Mucosa of rectum (tissue), 2 donors: Measurements from ENCODE around the gene RNF135.
"Not testable (repeated sequence)": the region's sequence is repeated elsewhere in the genome, so short reads cannot be mapped to it uniquely, and the experiment has no call there.

Experiments
- H3K27ac ChIP-seq, 2 donors: one replicate each; pipeline ENCODE4 v1.7.0; 2013; ENCODE audit warnings: inconsistent platforms in 2 of 2, low read depth in 2 of 2, low read length in 2 of 2
- H3K27me3 ChIP-seq, 2 donors: one replicate each; pipeline ENCODE4 v1.7.0; 2013; ENCODE audit warnings: low read length in 2 of 2; ENCODE audit not compliant: control insufficient read depth in 2 of 2, insufficient read depth in 2 of 2
- H3K36me3 ChIP-seq, 2 donors: one replicate each; pipeline ENCODE4 v1.7.0; 2013; ENCODE audit warnings: low read length in 2 of 2; ENCODE audit not compliant: control insufficient read depth in 2 of 2, insufficient read depth in 2 of 2
- H3K4me1 ChIP-seq, 2 donors: one replicate each; pipeline ENCODE4 v1.7.0; 2013; ENCODE audit warnings: low read length in 2 of 2, mild to moderate bottlenecking in 1 of 2; ENCODE audit not compliant: control insufficient read depth in 2 of 2, insufficient read depth in 2 of 2
- H3K4me3 ChIP-seq, 2 donors: one replicate each; pipeline ENCODE4 v1.7.0; 2013; ENCODE audit warnings: low read length in 2 of 2
- H3K9ac ChIP-seq, 2 donors: one replicate each; pipeline ENCODE4 v1.7.0; 2013; ENCODE audit warnings: low read length in 2 of 2, low read depth in 1 of 2, mild to moderate bottlenecking in 1 of 2
- H3K9me3 ChIP-seq, 2 donors: one replicate each; pipeline ENCODE4 v1.7.0; 2013; ENCODE audit warnings: low read length in 2 of 2; ENCODE audit not compliant: control insufficient read depth in 2 of 2
- donor health status: healthy.
- donor health status: Normal muscosa, but diverticular disease.

Gene RNF135

DNA sequence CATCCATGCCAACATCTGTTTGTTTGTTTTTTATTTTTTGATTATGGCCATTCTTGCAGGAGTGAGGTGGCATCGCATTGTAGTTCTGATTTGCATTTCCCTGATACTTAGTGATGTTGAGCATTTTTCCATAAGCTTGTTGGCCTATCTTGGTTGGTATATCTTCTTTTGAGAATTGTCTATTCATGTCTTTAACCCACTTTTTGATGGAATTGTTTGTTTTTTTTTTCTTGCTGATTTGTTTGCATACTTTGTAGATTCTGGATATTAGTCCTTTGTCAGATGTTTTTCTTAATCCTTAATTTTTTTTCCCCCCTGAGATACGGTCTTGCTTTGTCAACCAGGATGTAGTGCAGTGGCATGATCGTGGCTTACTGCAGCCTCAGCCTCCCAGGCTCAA is 43.0 kb downstream of the RNF135 start:
- H3K27ac ChIP-seq, result no peak overlapping the region
- H3K4me3 ChIP-seq, result no peak overlapping the region
- H3K36me3 ChIP-seq, result no peaks in the 10 kb centered on the region
- no peaks in the 10 kb centered on the region for H3K27me3 ChIP-seq
- no peaks in the 10 kb centered on the region for H3K9me3 ChIP-seq
- no peak overlapping the region for H3K9ac ChIP-seq
- H3K4me1 ChIP-seq, result no peaks in the 10 kb centered on the region

DNA sequence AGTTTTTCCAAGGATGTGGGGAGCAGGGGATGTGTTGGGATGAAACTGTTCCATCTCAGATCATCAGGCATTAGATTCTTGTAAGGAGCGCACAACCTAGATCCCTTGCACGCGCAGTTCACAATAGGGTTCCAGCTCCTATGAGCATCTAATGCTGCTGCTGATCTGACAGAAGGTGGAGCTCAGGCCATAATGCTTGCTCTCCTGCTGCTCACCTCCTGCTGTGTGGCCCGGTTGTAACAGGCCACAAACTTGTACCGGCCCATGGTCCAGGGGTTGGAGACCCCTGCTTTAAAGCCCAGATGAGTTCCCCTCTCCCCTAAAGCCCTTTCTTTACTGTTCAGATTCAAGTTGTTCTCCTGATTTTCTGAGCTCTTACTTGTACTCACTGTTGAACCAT is 44.8 kb downstream of the RNF135 start:
- no peaks in the 10 kb centered on the region for H3K27me3 ChIP-seq
- H3K9ac ChIP-seq, result no peak overlapping the region
- no peaks in the 10 kb centered on the region for H3K36me3 ChIP-seq
- no peaks in the 10 kb centered on the region for H3K9me3 ChIP-seq
- H3K4me3 ChIP-seq, result no peak overlapping the region
- no peak overlapping the region for H3K27ac ChIP-seq
- H3K4me1 ChIP-seq, result no peaks in the 10 kb centered on the region

- Histone ChIP-seq H3K4me3 (no peak overlapping the region), H3K27ac (no peak overlapping the region), H3K9ac (no peak overlapping the region), H3K4me1 (no peaks in the 10 kb centered on the region), H3K9me3 (no peaks in the 10 kb centered on the region), H3K27me3 (no peaks in the 10 kb centered on the region), H3K36me3 (no peaks in the 10 kb centered on the region)
Measured at GRCh38 chr17:31019004-31019403, 48.2 kb downstream of the RNF135 start.

- not testable (repeated sequence) for H3K36me3 ChIP-seq, H3K4me1 ChIP-seq, H3K9me3 ChIP-seq, H3K4me3 ChIP-seq, H3K9ac ChIP-seq, H3K27me3 ChIP-seq, H3K27ac ChIP-seq
Measured at GRCh38 chr17:31023171-31023570, 52.3 kb downstream of the RNF135 start.

GRCh38 chr17:31031841-31032240 is 61.0 kb downstream of the RNF135 start:
- no peak overlapping the region for H3K4me3 ChIP-seq
- no peak overlapping the region for H3K9ac ChIP-seq

GRCh38 chr17:31035611-31036010 is 64.8 kb downstream of the RNF135 start:
- not testable (repeated sequence) for H3K27me3 ChIP-seq, H3K4me3 ChIP-seq, H3K9me3 ChIP-seq, H3K27ac ChIP-seq, H3K4me1 ChIP-seq, H3K9ac ChIP-seq, H3K36me3 ChIP-seq

More at GRCh38 chr17:31031841-31032240, 61.0 kb downstream of the RNF135 start:
- no peaks in the 10 kb centered on the region for H3K27me3 ChIP-seq
- no peaks in the 10 kb centered on the region for H3K36me3 ChIP-seq
- H3K9me3 ChIP-seq, result no peaks in the 10 kb centered on the region
- H3K27ac ChIP-seq, result no peak overlapping the region
- H3K4me1 ChIP-seq, result no peaks in the 10 kb centered on the region

DNA sequence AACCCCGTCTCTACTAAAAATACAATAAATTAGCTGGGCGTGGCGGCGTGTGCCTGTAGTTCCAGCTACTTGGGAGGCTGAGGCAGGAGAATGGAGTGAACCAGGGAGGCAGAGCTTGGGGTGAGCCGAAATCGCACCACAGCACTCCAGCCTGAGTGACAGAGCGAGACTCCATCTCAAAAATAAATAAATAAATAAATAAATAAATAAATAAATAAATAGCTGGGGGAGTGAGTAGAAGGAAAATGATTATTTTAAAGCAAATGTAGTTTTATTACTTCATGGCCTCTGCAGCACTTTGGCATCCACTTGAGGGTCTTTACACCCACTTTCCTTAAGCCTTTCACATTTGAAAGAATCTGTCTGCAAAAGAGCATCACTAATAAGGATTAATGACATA is 70.0 kb downstream of the RNF135 start:
- H3K27me3 ChIP-seq, H3K9ac ChIP-seq, H3K36me3 ChIP-seq, H3K4me3 ChIP-seq, H3K27ac ChIP-seq, H3K9me3 ChIP-seq, H3K4me1 ChIP-seq: not testable (repeated sequence)

- not testable (repeated sequence) for H3K9me3 ChIP-seq, H3K4me3 ChIP-seq, H3K4me1 ChIP-seq, H3K27ac ChIP-seq, H3K36me3 ChIP-seq, H3K27me3 ChIP-seq, H3K9ac ChIP-seq
Measured at GRCh38 chr17:31042378-31042777, 71.5 kb downstream of the RNF135 start.

- H3K4me3 ChIP-seq, H3K27me3 ChIP-seq, H3K9me3 ChIP-seq, H3K36me3 ChIP-seq, H3K27ac ChIP-seq, H3K4me1 ChIP-seq, H3K9ac ChIP-seq: not testable (repeated sequence)
Measured at GRCh38 chr17:31046856-31047425, 76.1 kb downstream of the RNF135 start.

GRCh38 chr17:31048142-31048541 is 77.3 kb downstream of the RNF135 start:
- no peaks in the 10 kb centered on the region for H3K27me3 ChIP-seq
- H3K27ac ChIP-seq, result no peak overlapping the region
- H3K4me1 ChIP-seq, result peaks cover 0 to 4% of the 10 kb centered on the region in 2 donors
- no peak overlapping the region for H3K9ac ChIP-seq
- no peak overlapping the region for H3K4me3 ChIP-seq
- H3K36me3 ChIP-seq, result no peaks in the 10 kb centered on the region
- H3K9me3 ChIP-seq, result no peaks in the 10 kb centered on the region

- H3K9ac ChIP-seq, result no peak overlapping the region
- peaks cover 0 to 4% of the 10 kb centered on the region in 2 donors for H3K4me1 ChIP-seq
- H3K4me3 ChIP-seq, result no peak overlapping the region
- no peak overlapping the region for H3K27ac ChIP-seq
- H3K27me3 ChIP-seq, result no peaks in the 10 kb centered on the region
- no peaks in the 10 kb centered on the region for H3K9me3 ChIP-seq
- no peaks in the 10 kb centered on the region for H3K36me3 ChIP-seq
Measured at GRCh38 chr17:31048780-31049179, 77.9 kb downstream of the RNF135 start.
